GM18858 (cell line): ENCODE data around the gene RBBP7.

Source experiments
- ATAC-seq: cut with Tn5 transposase; IDR thresholded peaks from one replicate; pipeline ENCODE4 v1.9.1; 2021; ENCODE audit not compliant: unreplicated experiment

RBBP7 gene

DNA sequence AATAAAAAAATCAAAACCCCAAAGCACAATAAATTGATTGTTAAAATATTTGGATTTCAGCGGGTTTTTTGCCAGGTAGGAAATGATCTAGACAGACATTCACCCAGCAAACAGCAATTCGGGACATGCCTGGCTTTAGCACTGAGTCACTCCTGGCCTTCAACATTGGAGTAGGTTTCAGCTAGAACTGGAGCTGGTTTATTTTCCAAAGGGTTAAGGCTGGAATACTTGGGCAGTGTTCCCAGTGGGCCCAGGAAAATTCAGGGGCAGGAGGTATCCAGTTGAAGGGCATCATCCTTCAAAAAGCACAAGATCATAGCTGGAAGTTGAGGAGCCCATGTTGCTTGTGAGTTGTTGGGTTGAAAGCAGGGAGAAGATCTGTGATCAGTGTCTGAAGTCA lies 42.9 kb downstream of the RBBP7 start:
- ATAC-seq = no peak

DNA sequence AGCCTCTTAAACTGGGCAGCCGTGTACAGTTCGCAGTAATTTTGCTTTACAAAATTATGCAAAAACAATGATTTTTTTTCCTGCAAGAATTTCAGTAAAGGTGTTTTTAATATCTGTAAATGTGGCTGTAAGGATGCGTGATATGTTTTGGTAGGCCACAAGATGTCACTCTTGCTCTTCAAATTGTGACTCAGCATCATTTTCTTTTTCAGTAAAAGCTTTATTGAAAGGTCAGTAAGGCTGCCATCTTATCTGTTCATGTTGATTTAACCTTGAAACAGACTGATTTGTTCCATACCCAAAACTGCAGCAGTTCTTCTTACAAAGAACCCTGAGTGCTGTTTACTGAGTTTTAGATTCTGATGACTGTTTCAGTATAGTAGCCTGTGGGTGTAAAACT lies 44.0 kb downstream of the RBBP7 start:
- ATAC-seq = no peak

DNA sequence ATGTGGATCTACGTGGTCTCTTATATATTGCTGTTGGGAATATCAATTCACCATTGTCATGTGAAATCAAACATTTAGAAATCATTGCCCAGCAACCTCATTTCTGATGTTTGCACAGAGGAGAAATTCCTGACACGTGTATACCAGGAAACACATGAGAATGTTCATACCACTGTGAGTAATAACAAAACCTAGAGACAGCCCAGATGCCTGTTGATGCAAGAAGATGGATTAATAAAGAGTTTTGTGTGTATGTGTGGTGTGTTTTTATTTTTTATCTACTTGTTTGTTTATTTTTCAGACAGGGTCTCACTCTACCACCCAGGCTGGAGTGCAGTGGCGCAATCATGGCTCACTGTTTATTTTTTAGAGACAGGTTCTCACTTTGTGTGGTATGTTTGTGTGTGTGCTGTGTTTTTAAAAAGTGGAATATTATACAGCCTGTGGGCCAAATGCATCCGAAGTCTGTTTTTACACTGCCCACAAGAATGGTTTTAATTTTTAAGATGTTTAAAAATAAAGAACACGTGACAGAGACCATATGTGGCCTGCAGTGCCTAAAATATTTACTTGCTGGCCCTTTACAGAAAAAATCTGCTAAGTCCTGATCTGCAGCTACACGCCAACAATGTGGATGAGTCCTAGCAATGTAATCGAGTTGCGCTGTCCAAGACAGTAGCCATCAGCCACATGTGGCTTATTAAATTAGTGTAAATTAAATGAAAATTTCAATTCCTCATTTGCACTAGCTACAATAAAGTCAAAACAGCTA lies 44.7 kb downstream of the RBBP7 start:
- no peak for ATAC-seq

DNA sequence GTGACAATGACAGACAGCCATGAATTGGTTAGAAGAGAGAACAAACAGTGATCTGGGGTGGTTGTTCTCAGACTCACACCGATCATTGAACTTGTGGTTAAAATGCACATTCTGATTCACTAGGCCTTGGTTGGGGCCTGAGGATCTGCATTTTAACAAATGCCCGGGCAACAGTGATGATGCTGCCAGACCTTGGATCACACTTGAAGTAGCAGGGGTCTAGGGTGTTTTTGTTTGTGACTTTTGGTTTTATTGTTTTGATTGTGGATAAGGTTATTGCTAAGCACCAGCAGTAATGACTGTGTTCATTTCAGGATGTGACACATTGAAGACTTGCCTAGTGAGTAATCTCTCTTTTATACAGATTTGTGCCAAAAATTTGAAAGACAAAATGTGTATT lies 47.4 kb downstream of the RBBP7 start:
- no peak for ATAC-seq

DNA sequence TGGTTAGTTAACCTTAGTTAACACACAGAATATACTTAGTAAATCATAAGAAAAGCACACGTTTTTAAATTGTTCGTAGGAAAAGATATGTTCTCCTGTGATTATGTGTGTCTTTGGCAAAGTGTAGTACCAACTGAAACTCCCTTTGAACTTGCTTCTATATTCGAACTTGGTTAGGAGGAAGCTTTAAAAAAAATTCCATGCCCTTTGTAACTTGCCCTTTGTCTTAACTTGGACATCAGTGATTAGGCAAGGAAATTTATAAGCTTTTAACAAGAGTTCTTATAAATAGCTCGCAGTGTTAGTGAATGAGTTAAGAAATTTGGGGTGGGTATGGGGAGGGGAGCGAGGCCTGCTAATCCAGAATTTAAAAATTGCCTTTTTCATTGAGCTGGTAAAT lies 50.5 kb downstream of the RBBP7 start:
- no peak for ATAC-seq

DNA sequence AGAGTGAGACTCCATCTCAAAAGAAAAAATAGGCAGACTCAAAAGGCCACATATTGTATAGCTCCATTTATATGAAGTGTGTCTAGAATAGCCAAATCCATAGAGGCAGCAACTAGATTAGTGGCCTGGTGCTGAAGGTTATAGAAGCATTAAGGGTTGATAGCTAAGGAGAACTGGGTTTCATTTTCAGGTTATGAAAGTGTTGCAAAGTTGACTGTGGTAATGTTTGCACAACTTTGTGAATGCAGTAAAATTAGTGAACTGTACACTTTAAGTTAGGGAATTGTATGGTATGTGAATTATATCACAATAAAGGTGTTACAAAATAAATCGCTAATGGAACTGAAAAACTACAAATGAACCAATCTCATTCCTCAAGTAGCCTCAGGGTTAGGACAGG lies 55.6 kb downstream of the RBBP7 start:
- no peak for ATAC-seq

DNA sequence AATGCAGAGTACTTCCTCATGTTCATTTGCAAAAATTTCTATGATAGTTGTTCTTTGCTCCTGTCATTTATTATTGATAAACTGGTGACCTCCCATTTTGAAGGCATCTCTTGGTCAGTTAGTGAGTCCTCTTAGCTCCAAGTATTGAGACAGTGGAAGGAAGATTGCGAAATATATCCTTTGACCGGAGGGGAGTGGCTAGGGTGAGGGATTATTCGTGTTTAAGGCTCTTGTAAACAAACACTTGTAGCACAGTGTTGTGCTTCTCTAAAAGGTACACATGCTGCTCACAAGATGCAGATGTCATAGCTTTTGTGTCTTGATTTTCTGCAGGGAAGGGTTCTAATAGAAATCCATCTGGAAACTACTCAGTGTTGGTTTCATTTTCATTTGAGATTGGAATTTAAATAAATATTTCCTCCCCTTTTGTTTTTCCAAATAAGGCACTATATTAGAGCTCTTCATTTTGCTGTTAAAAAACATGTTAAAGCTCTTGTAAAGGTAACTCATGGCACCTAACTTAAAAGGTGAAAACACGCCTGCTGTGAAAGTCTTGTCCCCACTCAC lies 62.1 kb downstream of the RBBP7 start:
- no peak for ATAC-seq

DNA sequence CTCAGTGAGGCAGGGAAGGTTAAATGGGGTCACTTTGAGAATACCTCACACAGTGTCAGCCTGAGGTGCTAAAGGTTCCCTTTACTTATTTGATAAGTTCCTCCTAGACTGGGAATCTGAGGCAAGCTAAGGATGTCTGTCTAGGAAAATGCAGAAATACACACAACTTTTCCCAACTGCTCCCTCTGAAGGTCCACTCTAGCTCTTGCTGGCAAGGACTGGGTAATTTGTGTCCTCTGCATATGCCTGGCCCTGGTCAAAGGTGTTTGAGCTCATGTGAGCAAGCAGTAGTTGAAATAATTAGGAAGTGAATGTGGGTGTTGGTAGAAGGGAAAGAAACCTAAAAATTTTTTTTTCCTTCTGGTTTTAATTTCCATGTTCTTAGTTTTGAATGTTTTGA lies 62.6 kb downstream of the RBBP7 start:
- no peak for ATAC-seq

DNA sequence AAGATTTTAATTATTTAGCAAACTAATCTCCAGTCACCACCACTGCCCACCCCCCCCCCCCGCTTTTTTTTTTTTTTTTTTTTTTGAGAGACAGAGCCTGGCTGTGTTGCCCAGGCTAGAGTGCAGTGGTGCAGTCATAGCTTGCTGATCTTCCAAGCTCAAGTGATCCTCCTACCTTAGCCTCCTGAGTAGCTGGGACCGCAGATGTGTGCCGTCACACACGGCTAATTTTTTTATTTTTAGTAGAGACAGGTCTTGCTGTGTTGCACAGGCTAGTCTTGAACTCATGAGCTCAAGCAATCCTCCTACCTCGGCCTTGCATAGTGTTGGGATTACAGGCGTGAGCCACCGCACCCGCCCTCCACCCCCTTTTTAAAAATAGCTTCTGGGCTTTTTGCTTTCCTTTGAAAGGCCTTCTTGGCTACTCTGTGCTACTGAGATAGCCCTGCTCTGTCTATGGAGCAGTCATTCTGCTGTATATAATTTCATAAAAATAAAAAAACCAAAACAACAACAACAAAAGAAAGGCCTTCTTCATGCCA lies 65.2 kb downstream of the RBBP7 start:
- peak; percentile 76 for ATAC-seq

DNA sequence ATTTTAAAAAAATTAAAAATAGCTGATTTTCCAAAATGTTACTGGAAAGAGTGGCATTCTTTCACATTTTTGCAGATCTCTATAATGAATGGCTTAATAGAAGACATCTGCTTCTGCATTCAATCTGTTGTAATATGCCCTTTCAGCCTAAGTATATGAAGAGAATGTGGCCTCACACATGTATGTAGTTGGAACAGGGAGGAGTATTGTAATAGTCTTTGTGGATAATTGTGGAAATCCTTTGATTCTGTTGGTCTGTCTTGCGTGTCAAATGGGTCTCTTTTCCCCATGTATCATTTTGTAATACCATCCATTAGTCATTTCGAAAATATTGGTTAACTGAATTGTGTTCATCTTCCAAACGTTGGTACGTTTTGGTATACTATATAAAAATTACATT lies 72.3 kb downstream of the RBBP7 start:
- no peak for ATAC-seq

DNA sequence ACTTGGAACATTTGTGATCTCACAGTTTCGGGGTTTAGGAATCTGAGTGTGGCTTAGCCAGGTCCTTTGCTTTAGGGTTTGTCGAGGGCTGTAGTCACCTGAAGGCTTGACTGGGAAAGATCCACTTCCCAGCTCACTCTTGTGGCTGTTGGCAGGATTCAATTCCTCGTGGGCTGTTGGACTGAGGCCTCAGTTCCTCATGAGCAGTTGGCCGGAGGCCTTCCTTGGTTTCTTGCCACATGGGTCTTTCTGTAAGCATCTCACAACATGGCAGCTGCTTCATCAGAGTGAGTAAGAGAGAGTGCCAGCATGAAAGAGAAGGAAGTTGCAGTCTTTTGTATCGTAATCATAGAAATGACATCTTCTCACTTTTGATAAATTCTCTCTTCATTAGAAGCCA lies 72.8 kb downstream of the RBBP7 start:
- no peak for ATAC-seq

DNA sequence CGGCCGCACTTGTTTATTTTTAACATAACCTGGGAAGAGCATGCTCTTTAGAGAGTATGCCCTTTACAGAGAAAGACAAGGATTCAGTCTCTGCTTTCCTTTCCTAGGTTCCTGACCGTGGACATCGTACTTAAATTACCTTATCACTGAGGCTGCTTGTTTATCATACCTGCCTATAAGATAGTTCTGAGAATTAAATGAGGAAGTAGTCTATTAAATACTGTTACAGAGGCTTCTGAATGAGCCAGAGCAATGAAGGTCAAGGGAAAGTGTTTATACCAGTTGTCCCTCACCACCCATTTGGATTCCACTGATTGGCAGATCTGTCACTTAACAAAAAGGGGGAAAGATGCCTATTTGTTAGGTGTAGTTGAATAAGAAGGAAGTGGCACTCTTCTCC lies 73.9 kb downstream of the RBBP7 start:
- no peak for ATAC-seq
